ENCODE data around the gene SLC2A1. TPM values are rescaled to one million over a fixed set of nuclear protein-coding genes. Genes with fewer than 3 reads are reported as not detected.

SLC2A1 gene
- polyA plus RNA-seq, 1 experiment, result 193 TPM

GRCh38 chr1:42955311-42956063 lies 3.2 kb downstream of the SLC2A1 start:
- Histone ChIP-seq H3K4me3 (ENCODE audit: low read depth, low read length) (peak overlapping the region; percentile 20), H3K27me3 (ENCODE audit: control insufficient read depth, insufficient read depth, low read length) (no peaks in the 10 kb centered on the region), H3K36me3 (ENCODE audit: control insufficient read depth, insufficient read depth, low read length) (peaks cover 10% of the 10 kb centered on the region)
- TF ChIP-seq, protein P1, sequence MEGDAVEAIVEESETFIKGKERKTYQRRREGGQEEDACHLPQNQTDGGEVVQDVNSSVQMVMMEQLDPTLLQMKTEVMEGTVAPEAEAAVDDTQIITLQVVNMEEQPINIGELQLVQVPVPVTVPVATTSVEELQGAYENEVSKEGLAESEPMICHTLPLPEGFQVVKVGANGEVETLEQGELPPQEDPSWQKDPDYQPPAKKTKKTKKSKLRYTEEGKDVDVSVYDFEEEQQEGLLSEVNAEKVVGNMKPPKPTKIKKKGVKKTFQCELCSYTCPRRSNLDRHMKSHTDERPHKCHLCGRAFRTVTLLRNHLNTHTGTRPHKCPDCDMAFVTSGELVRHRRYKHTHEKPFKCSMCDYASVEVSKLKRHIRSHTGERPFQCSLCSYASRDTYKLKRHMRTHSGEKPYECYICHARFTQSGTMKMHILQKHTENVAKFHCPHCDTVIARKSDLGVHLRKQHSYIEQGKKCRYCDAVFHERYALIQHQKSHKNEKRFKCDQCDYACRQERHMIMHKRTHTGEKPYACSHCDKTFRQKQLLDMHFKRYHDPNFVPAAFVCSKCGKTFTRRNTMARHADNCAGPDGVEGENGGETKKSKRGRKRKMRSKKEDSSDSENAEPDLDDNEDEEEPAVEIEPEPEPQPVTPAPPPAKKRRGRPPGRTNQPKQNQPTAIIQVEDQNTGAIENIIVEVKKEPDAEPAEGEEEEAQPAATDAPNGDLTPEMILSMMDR (IDR thresholded peaks at IDR 0.05; ENCODE audit: insufficient read depth, low read depth, low read length), result no peak
- CTCF ChIA-PET, result interaction anchor here (0.8 to 1.1 kb wide), 2 partner anchors 10 to 118 kb away, joined by 3 read pairs; no protein-coding TSS in a partner anchor
- no peak for DNase-seq (ENCODE audit: low read depth)
- POLR2A ChIA-PET, result interaction anchor here (1.1 kb wide), 2 partner anchors 14 to 118 kb away, joined by 3 to 4 read pairs; no protein-coding TSS in a partner anchor

DNA sequence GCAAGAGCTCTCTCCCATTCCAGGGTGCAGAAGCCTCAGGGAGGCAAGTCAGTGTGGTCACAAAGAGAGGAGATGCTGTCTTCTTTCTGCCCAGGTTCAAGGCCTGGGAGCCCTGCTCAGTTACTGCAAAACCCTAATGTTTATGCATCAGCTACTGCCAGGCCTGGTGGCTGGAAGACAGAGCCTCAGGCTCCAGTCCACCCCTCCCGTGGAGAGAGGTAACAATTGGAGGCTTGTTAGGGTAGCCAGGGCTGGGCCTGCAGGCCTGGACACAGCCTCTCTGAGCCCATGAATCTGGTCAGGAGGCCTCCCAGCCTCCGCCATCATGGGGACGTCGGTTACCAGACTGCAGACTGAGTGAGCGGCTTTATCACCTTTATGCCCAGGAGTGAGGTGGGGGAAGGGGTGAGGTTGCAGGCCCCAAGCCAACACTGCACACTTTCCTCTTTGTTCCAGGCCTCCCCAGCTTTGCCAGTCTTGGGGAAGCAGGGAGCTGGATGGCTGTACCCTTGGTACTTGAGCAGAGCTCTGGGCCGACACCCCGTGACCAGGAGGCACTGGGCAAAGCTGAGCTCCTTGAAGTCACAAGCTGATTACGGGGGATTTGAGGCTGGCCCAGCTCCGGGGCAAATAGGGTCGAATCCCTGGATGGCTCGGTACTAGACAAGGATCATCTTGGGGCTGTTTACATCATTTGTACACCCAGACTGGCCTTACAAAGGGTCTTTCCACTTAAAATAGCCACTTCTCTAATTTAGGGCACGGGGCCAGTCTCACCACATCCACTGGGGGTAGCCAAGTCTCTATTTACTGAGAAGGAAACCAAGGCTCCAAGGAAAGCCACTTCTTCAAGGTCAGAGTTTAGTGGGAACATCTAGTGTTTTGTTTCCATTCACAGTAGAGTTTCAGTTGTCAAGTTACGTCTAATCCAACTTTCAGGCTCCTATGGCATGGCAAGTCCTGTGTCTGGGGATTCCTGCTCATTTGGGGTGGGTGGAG lies 5.2 kb downstream of the SLC2A1 start:
- POLR2A ChIA-PET, result interaction anchor here (0.6 kb wide), 1 partner anchor 187 kb away, joined by 3 read pairs; no protein-coding TSS in a partner anchor
- Histone ChIP-seq H3K4me3 (ENCODE audit: low read depth, low read length) (no peak overlapping the region), H3K27me3 (ENCODE audit: control insufficient read depth, insufficient read depth, low read length) (no peaks in the 10 kb centered on the region), H3K36me3 (ENCODE audit: control insufficient read depth, insufficient read depth, low read length) (peaks cover 10% of the 10 kb centered on the region)
- no peak for DNase-seq (ENCODE audit: low read depth)
- TF ChIP-seq, protein P1 (IDR thresholded peaks at IDR 0.05; ENCODE audit: insufficient read depth, low read depth, low read length), result no peak
- CTCF ChIA-PET, result interaction anchor here (1.0 to 1.5 kb wide), 4 partner anchors 12 to 120 kb away, joined by 3 to 4 read pairs (median 3); no protein-coding TSS in a partner anchor

GRCh38 chr1:42952303-42953001 lies 6.2 kb downstream of the SLC2A1 start:
- Histone ChIP-seq H3K4me3 (ENCODE audit: low read depth, low read length) (no peak overlapping the region), H3K27me3 (ENCODE audit: control insufficient read depth, insufficient read depth, low read length) (no peaks in the 10 kb centered on the region), H3K36me3 (ENCODE audit: control insufficient read depth, insufficient read depth, low read length) (peaks cover 10% of the 10 kb centered on the region)
- no peak for DNase-seq (ENCODE audit: low read depth)
- CTCF ChIA-PET, result interaction anchor here (1.0 to 1.5 kb wide), 3 partner anchors 11 to 121 kb away, joined by 3 read pairs; no protein-coding TSS in a partner anchor
- TF ChIP-seq, protein P1 (IDR thresholded peaks at IDR 0.05; ENCODE audit: insufficient read depth, low read depth, low read length), result no peak
- POLR2A ChIA-PET, result interaction anchor here (0.5 to 0.8 kb wide), 2 partner anchors 11 to 108 kb away, joined by 3 read pairs; no protein-coding TSS in a partner anchor

DNA sequence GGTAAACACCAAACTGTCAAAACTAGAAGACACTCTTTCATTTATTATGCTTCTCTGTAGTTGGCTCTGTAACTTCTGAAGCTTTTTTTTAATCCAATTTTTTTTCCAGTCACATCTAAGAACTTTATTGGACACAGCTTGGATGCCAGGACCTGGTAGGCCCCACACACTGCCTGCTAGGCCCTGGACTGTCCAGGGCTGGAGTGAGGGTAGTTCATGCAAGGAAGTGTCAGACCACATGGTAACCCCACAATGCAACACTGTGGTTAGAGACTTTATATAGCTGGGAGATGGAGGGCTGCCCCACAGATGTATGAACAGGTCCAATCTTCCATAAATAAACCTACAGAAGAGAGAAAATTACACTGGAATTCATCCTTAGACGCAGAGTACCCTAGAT lies 7.1 kb downstream of the SLC2A1 start:
- TF ChIP-seq, protein P1 (IDR thresholded peaks at IDR 0.05; ENCODE audit: insufficient read depth, low read depth, low read length), result no peak
- H3K36me3 ChIP-seq (ENCODE audit: control insufficient read depth, insufficient read depth, low read length), result peaks cover 12% of the 10 kb centered on the region
- no peak overlapping the region for H3K4me3 ChIP-seq (ENCODE audit: low read depth, low read length)
- ChIA-PET POLR2A (interaction anchor here (0.8 kb wide), 1 partner anchor 10 kb away, joined by 3 read pairs; no protein-coding TSS in a partner anchor), CTCF (interaction anchor here (2.1 kb wide), 1 partner anchor 122 kb away, joined by 8 read pairs; no protein-coding TSS in a partner anchor)
- H3K27me3 ChIP-seq (ENCODE audit: control insufficient read depth, insufficient read depth, low read length), result no peaks in the 10 kb centered on the region
- no peak for DNase-seq (ENCODE audit: low read depth)
